Measurements from ENCODE around the gene MGST2. TPM values are rescaled to one million over a fixed set of nuclear protein-coding genes. Genes with fewer than 3 reads are reported as not detected.

MGST2 gene
- polyA plus RNA-seq, 1 donor from 2014 or later: 2.0 TPM

GRCh38 chr4:139660568-139661043 is 5.0 kb upstream of the MGST2 start:
- Histone ChIP-seq H2AFZ (ENCODE audit: low read depth, low read length) (no peak overlapping the region), H3K4me3 (ENCODE audit: low read length) (no peak overlapping the region), H3F3A (ENCODE audit: insufficient read depth, low read length, poor library complexity, severe bottlenecking) (peaks cover 3% of the 10 kb centered on the region), H3K9ac (ENCODE audit: low read length) (no peak overlapping the region), H3K9me3 (ENCODE audit: low read length) (no peaks in the 10 kb centered on the region), H3K27ac (ENCODE audit: low read length) (no peak overlapping the region), H3K9me2 (ENCODE audit: insufficient read depth, low read length) (no peaks in the 10 kb centered on the region), H3K36me3 (ENCODE audit: insufficient read depth, low read length) (no peaks in the 10 kb centered on the region), H3K27me3 (ENCODE audit: insufficient read depth, low read depth, low read length) (no peaks in the 10 kb centered on the region), H4K20me1 (ENCODE audit: insufficient read depth) (no peaks in the 10 kb centered on the region), H3K4me2 (ENCODE audit: low read length) (no peak overlapping the region), H3K79me2 (replicated peaks; ENCODE audit: insufficient read depth, low read length) (no peaks in the 10 kb centered on the region)
- no peak for TF ChIP-seq SMC3 (conservative IDR thresholded peaks at IDR 0.05; ENCODE audit: poor library complexity)
- TF ChIP-seq MXI1 (conservative IDR thresholded peaks at IDR 0.05; ENCODE audit: poor library complexity, severe bottlenecking): no peak
- TF ChIP-seq RAD21 (conservative IDR thresholded peaks at IDR 0.05): no peak
- TF ChIP-seq REST (IDR thresholded peaks at IDR 0.05; ENCODE audit: borderline replicate concordance): no peak
- no peak for TF ChIP-seq CTCF (IDR thresholded peaks at IDR 0.05; ENCODE audit: poor library complexity, severe bottlenecking)
- no peak for TF ChIP-seq EZH2 (IDR thresholded peaks at IDR 0.05; ENCODE audit: borderline replicate concordance, insufficient read depth, low read length, poor library complexity, severe bottlenecking)
- TF ChIP-seq TAF1 (IDR thresholded peaks at IDR 0.05; ENCODE audit: low read depth): no peak
- TF ChIP-seq EP300 (conservative IDR thresholded peaks at IDR 0.05; ENCODE audit: poor library complexity, severe bottlenecking): no peak
- TF ChIP-seq POLR2AphosphoS5 (IDR thresholded peaks at IDR 0.05): no peak

GRCh38 chr4:139663561-139664138 is 2.0 kb upstream of the MGST2 start:
- H3K27me3 ChIP-seq (ENCODE audit: insufficient read depth, low read depth, low read length): no peaks in the 10 kb centered on the region

More at GRCh38 chr4:139663561-139664138, 2.0 kb upstream of the MGST2 start:
- Histone ChIP-seq H3K4me3 (ENCODE audit: low read length) (no peak overlapping the region), H4K20me1 (ENCODE audit: insufficient read depth) (no peaks in the 10 kb centered on the region), H3K9me2 (ENCODE audit: insufficient read depth, low read length) (no peaks in the 10 kb centered on the region), H3K9ac (ENCODE audit: low read length) (no peak overlapping the region), H3K9me3 (ENCODE audit: low read length) (no peaks in the 10 kb centered on the region), H2AFZ (ENCODE audit: low read depth, low read length) (no peak overlapping the region), H3K4me2 (ENCODE audit: low read length) (no peak overlapping the region), H3F3A (ENCODE audit: insufficient read depth, low read length, poor library complexity, severe bottlenecking) (peaks cover 3% of the 10 kb centered on the region), H3K36me3 (ENCODE audit: insufficient read depth, low read length) (no peaks in the 10 kb centered on the region), H3K27ac (ENCODE audit: low read length) (no peak overlapping the region), H3K79me2 (replicated peaks; ENCODE audit: insufficient read depth, low read length) (no peaks in the 10 kb centered on the region)
- TF ChIP-seq RAD21 (conservative IDR thresholded peaks at IDR 0.05) (no peak), POLR2AphosphoS5 (IDR thresholded peaks at IDR 0.05) (no peak), TAF1 (IDR thresholded peaks at IDR 0.05; ENCODE audit: low read depth) (no peak), CTCF (IDR thresholded peaks at IDR 0.05; ENCODE audit: poor library complexity, severe bottlenecking) (no peak), EZH2 (IDR thresholded peaks at IDR 0.05; ENCODE audit: borderline replicate concordance, insufficient read depth, low read length, poor library complexity, severe bottlenecking) (no peak), REST (IDR thresholded peaks at IDR 0.05; ENCODE audit: borderline replicate concordance) (no peak), MXI1 (conservative IDR thresholded peaks at IDR 0.05; ENCODE audit: poor library complexity, severe bottlenecking) (no peak), EP300 (conservative IDR thresholded peaks at IDR 0.05; ENCODE audit: poor library complexity, severe bottlenecking) (no peak), SMC3 (conservative IDR thresholded peaks at IDR 0.05; ENCODE audit: poor library complexity) (no peak)

Data from neural cell (in vitro differentiated cells).